Body of pancreas (tissue), 4 donors: ENCODE measurements around the gene HNRNPR.

ENCODE experiments used
- POLR2A ChIP-seq, 3 donors: fragments of 450-650 bp; IDR thresholded peaks; one replicate each; pipeline ENCODE4 v1.6.1; 2016; ENCODE audit warnings: antibody characterized with exemption in 3 of 3, mild to moderate bottlenecking in 2 of 3
- TF ChIP-seq, protein P1 (sequence below), 7 experiments: fragments of 450-650 bp in 4 of 7; fragments of 200-600 bp in 3 of 7; sonication (generic) in 3 of 7; IDR thresholded peaks; one replicate each; pipeline ENCODE4 v1.5.1; 2016 to 2019; ENCODE audit warnings: antibody characterized with exemption in 7 of 7

DNA sequence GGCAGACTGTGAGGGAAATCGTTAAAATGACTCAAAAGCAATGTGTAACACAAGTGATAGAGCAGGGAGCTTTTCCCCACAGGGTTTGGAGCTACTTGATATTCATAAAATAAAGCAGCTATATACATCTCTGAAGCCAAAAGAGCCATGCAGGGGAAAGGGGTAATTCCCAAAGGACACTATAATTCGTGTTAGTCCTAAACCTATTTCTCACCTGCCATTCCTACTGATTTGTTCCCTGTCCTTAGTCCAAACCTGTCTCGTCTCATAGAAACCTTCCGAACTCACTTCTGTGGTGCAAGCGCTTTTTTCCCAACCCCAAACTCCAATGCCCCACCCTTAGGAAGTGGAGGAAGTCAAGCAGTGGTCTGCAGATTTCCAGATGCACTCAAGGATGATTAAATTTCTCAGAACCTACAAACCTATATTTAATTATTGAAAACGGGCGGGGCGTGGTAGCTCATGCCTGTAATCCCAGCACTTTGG is 946 bp upstream of the HNRNPR start:
- TF ChIP-seq, protein P1, sequence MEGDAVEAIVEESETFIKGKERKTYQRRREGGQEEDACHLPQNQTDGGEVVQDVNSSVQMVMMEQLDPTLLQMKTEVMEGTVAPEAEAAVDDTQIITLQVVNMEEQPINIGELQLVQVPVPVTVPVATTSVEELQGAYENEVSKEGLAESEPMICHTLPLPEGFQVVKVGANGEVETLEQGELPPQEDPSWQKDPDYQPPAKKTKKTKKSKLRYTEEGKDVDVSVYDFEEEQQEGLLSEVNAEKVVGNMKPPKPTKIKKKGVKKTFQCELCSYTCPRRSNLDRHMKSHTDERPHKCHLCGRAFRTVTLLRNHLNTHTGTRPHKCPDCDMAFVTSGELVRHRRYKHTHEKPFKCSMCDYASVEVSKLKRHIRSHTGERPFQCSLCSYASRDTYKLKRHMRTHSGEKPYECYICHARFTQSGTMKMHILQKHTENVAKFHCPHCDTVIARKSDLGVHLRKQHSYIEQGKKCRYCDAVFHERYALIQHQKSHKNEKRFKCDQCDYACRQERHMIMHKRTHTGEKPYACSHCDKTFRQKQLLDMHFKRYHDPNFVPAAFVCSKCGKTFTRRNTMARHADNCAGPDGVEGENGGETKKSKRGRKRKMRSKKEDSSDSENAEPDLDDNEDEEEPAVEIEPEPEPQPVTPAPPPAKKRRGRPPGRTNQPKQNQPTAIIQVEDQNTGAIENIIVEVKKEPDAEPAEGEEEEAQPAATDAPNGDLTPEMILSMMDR (IDR thresholded peaks at IDR 0.05): no peak
- no peak for TF ChIP-seq POLR2A (IDR thresholded peaks at IDR 0.05)
